ENCODE measurements around the gene STK17B. TPM values are rescaled to one million over a fixed set of nuclear protein-coding genes. Genes with fewer than 3 reads are reported as not detected.

The STK17B gene
- total RNA-seq, 2 donors from 2014 or later, result 7.9 to 16.9 TPM

DNA sequence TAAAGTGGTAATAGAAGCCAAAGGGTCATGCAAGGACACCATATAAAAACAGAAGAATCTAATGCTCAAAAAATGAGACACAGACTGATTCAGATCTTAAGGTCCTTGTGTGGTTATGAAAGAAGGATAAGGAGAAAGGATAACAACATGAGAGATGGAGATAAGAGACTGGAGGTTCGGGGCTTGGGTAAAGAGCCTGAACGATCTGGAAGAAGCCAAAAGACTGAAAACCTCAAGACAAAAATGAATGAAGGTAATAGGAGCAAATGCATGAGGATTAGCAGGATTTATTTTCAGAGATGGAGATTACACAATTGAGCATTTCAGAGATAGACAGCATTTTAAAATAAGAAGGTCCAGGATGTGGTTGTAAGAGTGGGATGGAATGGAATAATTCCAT, 26.1 kb downstream of the STK17B start:
- H3K9me3 ChIP-seq, result no peaks in the 10 kb centered on the region
- DNase-seq (no peak), ATAC-seq (no peak)
- intact Hi-C loops (cut with DNase I), result no loop called here
- 89 to 100% methylated on average over 2 of the region's 2 CpGs for WGBS, 2 donors
- no peak overlapping the region for H3K27ac ChIP-seq
- H3K4me1 ChIP-seq, result no peaks in the 10 kb centered on the region
- H3K4me3 ChIP-seq, result no peak overlapping the region
- H3K27me3 ChIP-seq, result no peaks in the 10 kb centered on the region
- peaks cover 0 to 7% of the 10 kb centered on the region in 2 donors for H3K36me3 ChIP-seq (replicated peaks in 1 of 2; ENCODE audit: insufficient read depth in 1 of 2, low read depth in 2 of 2)
- TF ChIP-seq, protein P1, sequence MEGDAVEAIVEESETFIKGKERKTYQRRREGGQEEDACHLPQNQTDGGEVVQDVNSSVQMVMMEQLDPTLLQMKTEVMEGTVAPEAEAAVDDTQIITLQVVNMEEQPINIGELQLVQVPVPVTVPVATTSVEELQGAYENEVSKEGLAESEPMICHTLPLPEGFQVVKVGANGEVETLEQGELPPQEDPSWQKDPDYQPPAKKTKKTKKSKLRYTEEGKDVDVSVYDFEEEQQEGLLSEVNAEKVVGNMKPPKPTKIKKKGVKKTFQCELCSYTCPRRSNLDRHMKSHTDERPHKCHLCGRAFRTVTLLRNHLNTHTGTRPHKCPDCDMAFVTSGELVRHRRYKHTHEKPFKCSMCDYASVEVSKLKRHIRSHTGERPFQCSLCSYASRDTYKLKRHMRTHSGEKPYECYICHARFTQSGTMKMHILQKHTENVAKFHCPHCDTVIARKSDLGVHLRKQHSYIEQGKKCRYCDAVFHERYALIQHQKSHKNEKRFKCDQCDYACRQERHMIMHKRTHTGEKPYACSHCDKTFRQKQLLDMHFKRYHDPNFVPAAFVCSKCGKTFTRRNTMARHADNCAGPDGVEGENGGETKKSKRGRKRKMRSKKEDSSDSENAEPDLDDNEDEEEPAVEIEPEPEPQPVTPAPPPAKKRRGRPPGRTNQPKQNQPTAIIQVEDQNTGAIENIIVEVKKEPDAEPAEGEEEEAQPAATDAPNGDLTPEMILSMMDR (IDR thresholded peaks at IDR 0.05), result no peak

DNA sequence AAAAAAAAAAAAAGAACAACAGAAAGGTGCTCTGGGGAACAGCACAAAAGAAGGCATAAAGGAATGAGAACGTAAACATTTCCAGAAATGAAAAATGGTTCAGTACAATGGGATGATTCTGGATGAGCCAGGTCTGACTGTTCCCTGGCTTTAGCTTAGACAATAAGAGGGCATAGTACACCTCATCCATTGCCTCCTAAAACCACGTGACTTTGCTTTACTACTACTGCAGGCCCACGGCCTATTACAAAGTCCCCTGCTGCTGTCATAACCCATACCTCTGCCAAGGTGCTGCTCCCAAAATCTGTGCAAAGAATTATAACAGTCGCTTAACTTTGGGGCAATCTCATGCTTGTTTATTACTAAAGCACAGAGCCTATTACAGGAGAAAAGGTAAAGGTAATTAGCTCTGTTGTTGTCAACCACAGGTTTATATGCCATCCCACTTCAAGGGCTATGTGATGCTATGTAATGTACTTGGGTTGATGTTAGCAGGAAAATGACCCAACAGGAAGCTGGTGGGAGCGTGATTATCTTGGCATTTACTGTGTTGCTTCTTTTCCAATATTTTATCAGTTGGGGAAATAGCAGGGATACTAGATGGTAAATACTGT, 26.8 kb downstream of the STK17B start:
- Histone ChIP-seq H3K27me3 (no peaks in the 10 kb centered on the region), H3K9me3 (no peaks in the 10 kb centered on the region), H3K4me1 (no peaks in the 10 kb centered on the region), H3K4me3 (no peak overlapping the region), H3K36me3 (replicated peaks in 1 of 2; ENCODE audit: insufficient read depth in 1 of 2, low read depth in 2 of 2) (peaks cover 0 to 12% of the 10 kb centered on the region in 2 donors), H3K27ac (no peak overlapping the region)
- DNase-seq (no peak), ATAC-seq (no peak)
- WGBS, 2 donors, result 87 to 96% methylated on average over 5 of the region's 5 CpGs
- intact Hi-C loops (cut with DNase I), result no loop called here
- no peak for TF ChIP-seq POLR2A (IDR thresholded peaks at IDR 0.05)
- TF ChIP-seq, protein P1 (IDR thresholded peaks at IDR 0.05), result no peak

DNA sequence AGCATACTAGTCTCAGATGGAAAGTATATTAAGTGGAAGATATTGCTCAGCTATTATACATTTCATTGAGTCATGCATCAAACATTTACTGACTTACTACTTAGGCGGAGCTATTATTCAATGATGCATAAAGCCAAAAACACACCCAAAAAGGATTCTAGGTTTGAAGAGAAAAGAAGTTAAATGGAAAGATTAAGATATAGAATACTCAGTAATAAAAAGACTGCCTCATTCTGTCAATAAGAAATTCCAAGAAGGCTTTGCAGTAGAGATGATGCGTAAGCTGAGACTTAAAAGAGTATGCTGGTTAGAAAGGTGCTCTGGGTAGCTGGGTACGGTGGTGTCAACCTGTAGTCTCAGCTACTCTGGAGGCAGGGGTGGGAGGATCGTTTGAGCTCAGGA, 27.6 kb downstream of the STK17B start:
- H3K27me3 ChIP-seq, result no peaks in the 10 kb centered on the region
- H3K36me3 ChIP-seq (replicated peaks in 1 of 2; ENCODE audit: insufficient read depth in 1 of 2, low read depth in 2 of 2), result peaks cover 4 to 16% of the 10 kb centered on the region in 2 donors
- H3K4me3 ChIP-seq, result no peak overlapping the region

DNA sequence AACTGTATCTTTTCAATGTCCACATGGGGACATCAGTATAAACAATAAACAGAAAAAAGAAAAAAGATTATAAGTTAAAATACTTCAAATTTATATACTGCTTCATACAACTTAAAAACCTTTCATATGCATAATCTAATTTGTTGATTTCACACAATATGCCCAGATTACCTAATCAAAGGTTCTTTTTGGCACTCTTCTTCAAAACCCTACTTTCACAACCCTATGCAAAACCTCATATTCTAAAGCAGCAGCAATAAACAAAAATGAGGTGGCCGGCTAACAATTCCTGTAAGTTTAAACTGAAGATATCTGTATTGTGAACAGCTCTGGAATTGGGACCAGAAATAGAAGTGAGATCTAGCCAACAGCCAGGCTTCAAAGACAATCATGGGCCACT, 28.6 kb downstream of the STK17B start:
- H3K36me3 ChIP-seq (replicated peaks in 1 of 2; ENCODE audit: insufficient read depth in 1 of 2, low read depth in 2 of 2), result peaks cover 4 to 22% of the 10 kb centered on the region in 2 donors
- TF ChIP-seq, protein P1 (IDR thresholded peaks at IDR 0.05), result no peak
- TF ChIP-seq POLR2A (IDR thresholded peaks at IDR 0.05), result no peak
- no peak overlapping the region for H3K4me3 ChIP-seq
- intact Hi-C loops (cut with DNase I), result no loop called here
- WGBS, 2 donors, result 86 to 91% methylated on average over 1 of the region's 1 CpG
- H3K4me1 ChIP-seq, result no peaks in the 10 kb centered on the region
- no peak for ATAC-seq
- DNase-seq, result no peak
- H3K27ac ChIP-seq, result no peak overlapping the region
- no peaks in the 10 kb centered on the region for H3K27me3 ChIP-seq
- H3K9me3 ChIP-seq, result no peaks in the 10 kb centered on the region

More for the DNA sequence above, 27.6 kb downstream of the STK17B start:
- H3K9me3 ChIP-seq, result no peaks in the 10 kb centered on the region
- 92 to 93% methylated on average over 4 of the region's 4 CpGs for WGBS, 2 donors
- intact Hi-C loops (cut with DNase I), result no loop called here
- H3K27ac ChIP-seq, result no peak overlapping the region
- no peaks in the 10 kb centered on the region for H3K4me1 ChIP-seq
- DNase-seq (no peak), ATAC-seq (no peak)
- TF ChIP-seq POLR2A (IDR thresholded peaks at IDR 0.05), result no peak
- TF ChIP-seq, protein P1 (IDR thresholded peaks at IDR 0.05), result no peak

DNA sequence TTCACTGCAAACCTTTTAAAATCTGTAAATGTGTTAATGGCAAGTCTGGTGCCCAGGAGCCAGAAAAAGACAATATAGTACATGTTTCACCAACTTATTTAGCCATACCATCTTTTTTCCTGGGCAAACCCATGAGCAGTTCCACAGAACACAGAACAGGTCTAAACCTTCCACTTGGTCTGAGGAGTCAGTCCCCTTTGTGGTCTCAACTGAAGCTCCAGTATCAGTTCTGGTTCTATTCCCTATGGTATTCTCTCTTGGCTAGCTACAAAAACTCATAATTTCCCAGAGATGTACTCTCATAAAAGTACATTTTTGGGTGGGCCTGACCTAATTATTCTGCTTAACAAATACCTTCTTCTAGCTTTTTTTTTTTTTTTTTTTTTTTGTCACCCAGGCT, 31.2 kb downstream of the STK17B start:
- intact Hi-C loops (cut with DNase I), result no loop called here
- no peak overlapping the region for H3K4me3 ChIP-seq
- H3K9me3 ChIP-seq, result no peaks in the 10 kb centered on the region
- no peak overlapping the region for H3K27ac ChIP-seq
- DNase-seq (no peak), ATAC-seq (no peak)
- no peaks in the 10 kb centered on the region for H3K4me1 ChIP-seq
- H3K36me3 ChIP-seq (replicated peaks in 1 of 2; ENCODE audit: insufficient read depth in 1 of 2, low read depth in 2 of 2), result peaks cover 4 to 32% of the 10 kb centered on the region in 2 donors
- no peak for TF ChIP-seq POLR2A (IDR thresholded peaks at IDR 0.05)
- TF ChIP-seq, protein P1 (IDR thresholded peaks at IDR 0.05), result no peak
- H3K27me3 ChIP-seq, result no peaks in the 10 kb centered on the region
